ENCODE measurements around the gene RGS3. TPM values are rescaled to one million over a fixed set of nuclear protein-coding genes. Genes with fewer than 3 reads are reported as not detected.
A peak's percentile ranks its signal among the peaks of the same experiment; 100 is the strongest.

RGS3 gene
- total RNA-seq, 1 donor from 2014 or later, result 18.9 TPM

- no peak for DNase-seq
- no peak overlapping the region for H3K27ac Mint-ChIP-seq (ENCODE audit: unreplicated experiment)
- H3K36me3 Mint-ChIP-seq (ENCODE audit: unreplicated experiment), result no peaks in the 10 kb centered on the region
- no peak overlapping the region for H3K4me3 Mint-ChIP-seq (ENCODE audit: unreplicated experiment)
- TF ChIP-seq CTCF (IDR thresholded peaks at IDR 0.05; ENCODE audit: partially characterized antibody, unreplicated experiment), result no peak
- peaks cover 3% of the 10 kb centered on the region for H3K27me3 Mint-ChIP-seq (ENCODE audit: unreplicated experiment)
- H3K9me3 Mint-ChIP-seq (ENCODE audit: unreplicated experiment), result peaks cover 4% of the 10 kb centered on the region
- no peaks in the 10 kb centered on the region for H3K4me1 Mint-ChIP-seq (ENCODE audit: low read depth, unreplicated experiment)
These were observed 177.8 kb downstream of the RGS3 start for GRCh38 chr9:113641100-113641885.

GRCh38 chr9:113644321-113644720 lies 180.8 kb downstream of the RGS3 start:
- H3K36me3 Mint-ChIP-seq (ENCODE audit: unreplicated experiment), result no peaks in the 10 kb centered on the region
- H3K4me3 Mint-ChIP-seq (ENCODE audit: unreplicated experiment), result no peak overlapping the region
- H3K9me3 Mint-ChIP-seq (ENCODE audit: unreplicated experiment), result no peaks in the 10 kb centered on the region
- H3K27me3 Mint-ChIP-seq (ENCODE audit: unreplicated experiment), result peaks cover 5% of the 10 kb centered on the region
- H3K27ac Mint-ChIP-seq (ENCODE audit: unreplicated experiment), result no peak overlapping the region
- TF ChIP-seq CTCF (IDR thresholded peaks at IDR 0.05; ENCODE audit: partially characterized antibody, unreplicated experiment), result no peak
- H3K4me1 Mint-ChIP-seq (ENCODE audit: low read depth, unreplicated experiment), result no peaks in the 10 kb centered on the region
- no peak for DNase-seq

- no peak for DNase-seq
These were observed 181.9 kb downstream of the RGS3 start for GRCh38 chr9:113645227-113645977.

GRCh38 chr9:113645978-113646253 lies 182.4 kb downstream of the RGS3 start:
- no peaks in the 10 kb centered on the region for H3K36me3 Mint-ChIP-seq (ENCODE audit: unreplicated experiment)
- no peak overlapping the region for H3K4me3 Mint-ChIP-seq (ENCODE audit: unreplicated experiment)
- DNase-seq, result no peak
- H3K27ac Mint-ChIP-seq (ENCODE audit: unreplicated experiment), result no peak overlapping the region
- H3K27me3 Mint-ChIP-seq (ENCODE audit: unreplicated experiment), result peaks cover 5% of the 10 kb centered on the region
- H3K9me3 Mint-ChIP-seq (ENCODE audit: unreplicated experiment), result no peaks in the 10 kb centered on the region
- no peak for TF ChIP-seq CTCF (IDR thresholded peaks at IDR 0.05; ENCODE audit: partially characterized antibody, unreplicated experiment)
- peaks cover 2% of the 10 kb centered on the region for H3K4me1 Mint-ChIP-seq (ENCODE audit: low read depth, unreplicated experiment)

More at GRCh38 chr9:113645227-113645977, 181.9 kb downstream of the RGS3 start:
- Mint-ChIP-seq H3K4me3 (ENCODE audit: unreplicated experiment) (no peak overlapping the region), H3K36me3 (ENCODE audit: unreplicated experiment) (no peaks in the 10 kb centered on the region), H3K9me3 (ENCODE audit: unreplicated experiment) (no peaks in the 10 kb centered on the region), H3K4me1 (ENCODE audit: low read depth, unreplicated experiment) (no peaks in the 10 kb centered on the region), H3K27me3 (ENCODE audit: unreplicated experiment) (peaks cover 5% of the 10 kb centered on the region), H3K27ac (ENCODE audit: unreplicated experiment) (no peak overlapping the region)
- no peak for TF ChIP-seq CTCF (IDR thresholded peaks at IDR 0.05; ENCODE audit: partially characterized antibody, unreplicated experiment)

- peaks cover 5% of the 10 kb centered on the region for H3K27me3 Mint-ChIP-seq (ENCODE audit: unreplicated experiment)
- H3K9me3 Mint-ChIP-seq (ENCODE audit: unreplicated experiment), result no peaks in the 10 kb centered on the region
- no peak for DNase-seq
- no peak overlapping the region for H3K27ac Mint-ChIP-seq (ENCODE audit: unreplicated experiment)
- peaks cover 2% of the 10 kb centered on the region for H3K4me1 Mint-ChIP-seq (ENCODE audit: low read depth, unreplicated experiment)
- H3K36me3 Mint-ChIP-seq (ENCODE audit: unreplicated experiment), result no peaks in the 10 kb centered on the region
- TF ChIP-seq CTCF (IDR thresholded peaks at IDR 0.05; ENCODE audit: partially characterized antibody, unreplicated experiment), result no peak
- H3K4me3 Mint-ChIP-seq (ENCODE audit: unreplicated experiment), result peak overlapping the region; percentile 50
These were observed 183.0 kb downstream of the RGS3 start for GRCh38 chr9:113646491-113646890.
